ENCODE data around the gene CCL11.

Gene CCL11

DNA sequence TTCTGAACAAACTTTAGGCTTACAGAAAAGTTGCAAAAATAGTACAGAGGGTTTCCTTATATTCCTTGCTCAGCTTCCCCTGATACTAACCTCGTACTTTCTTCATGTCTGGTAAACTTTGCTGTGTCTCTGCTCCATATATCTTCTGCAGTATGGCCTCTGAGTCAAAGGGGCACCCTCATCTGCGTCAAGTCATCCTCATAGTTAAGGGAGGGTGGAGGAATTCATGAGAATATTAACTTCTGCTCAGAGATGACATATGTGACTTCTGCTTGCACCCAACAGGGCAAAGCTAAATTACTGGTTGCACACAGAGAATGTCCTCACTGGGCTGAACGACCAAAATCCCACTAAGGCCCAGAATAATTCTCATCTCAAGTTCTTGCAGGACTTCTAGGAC is 19.8 kb upstream of the CCL11 start:
- Histone ChIP-seq H3K4me1 (ENCODE audit: control insufficient read depth in 1 of 2, insufficient read depth in 1 of 2, low read depth in 1 of 2, low read length in 1 of 2) (no peaks in the 10 kb centered on the region), H3K36me3 (no peaks in the 10 kb centered on the region), H3K27ac (no peak overlapping the region), H3K9me3 (no peaks in the 10 kb centered on the region), H3K4me3 (ENCODE audit: low read depth in 1 of 2, low read length in 1 of 2) (no peak overlapping the region), H3K27me3 (peaks cover 8% of the 10 kb centered on the region)
- TF ChIP-seq, protein P1, sequence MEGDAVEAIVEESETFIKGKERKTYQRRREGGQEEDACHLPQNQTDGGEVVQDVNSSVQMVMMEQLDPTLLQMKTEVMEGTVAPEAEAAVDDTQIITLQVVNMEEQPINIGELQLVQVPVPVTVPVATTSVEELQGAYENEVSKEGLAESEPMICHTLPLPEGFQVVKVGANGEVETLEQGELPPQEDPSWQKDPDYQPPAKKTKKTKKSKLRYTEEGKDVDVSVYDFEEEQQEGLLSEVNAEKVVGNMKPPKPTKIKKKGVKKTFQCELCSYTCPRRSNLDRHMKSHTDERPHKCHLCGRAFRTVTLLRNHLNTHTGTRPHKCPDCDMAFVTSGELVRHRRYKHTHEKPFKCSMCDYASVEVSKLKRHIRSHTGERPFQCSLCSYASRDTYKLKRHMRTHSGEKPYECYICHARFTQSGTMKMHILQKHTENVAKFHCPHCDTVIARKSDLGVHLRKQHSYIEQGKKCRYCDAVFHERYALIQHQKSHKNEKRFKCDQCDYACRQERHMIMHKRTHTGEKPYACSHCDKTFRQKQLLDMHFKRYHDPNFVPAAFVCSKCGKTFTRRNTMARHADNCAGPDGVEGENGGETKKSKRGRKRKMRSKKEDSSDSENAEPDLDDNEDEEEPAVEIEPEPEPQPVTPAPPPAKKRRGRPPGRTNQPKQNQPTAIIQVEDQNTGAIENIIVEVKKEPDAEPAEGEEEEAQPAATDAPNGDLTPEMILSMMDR (IDR thresholded peaks at IDR 0.05) = no peak

DNA sequence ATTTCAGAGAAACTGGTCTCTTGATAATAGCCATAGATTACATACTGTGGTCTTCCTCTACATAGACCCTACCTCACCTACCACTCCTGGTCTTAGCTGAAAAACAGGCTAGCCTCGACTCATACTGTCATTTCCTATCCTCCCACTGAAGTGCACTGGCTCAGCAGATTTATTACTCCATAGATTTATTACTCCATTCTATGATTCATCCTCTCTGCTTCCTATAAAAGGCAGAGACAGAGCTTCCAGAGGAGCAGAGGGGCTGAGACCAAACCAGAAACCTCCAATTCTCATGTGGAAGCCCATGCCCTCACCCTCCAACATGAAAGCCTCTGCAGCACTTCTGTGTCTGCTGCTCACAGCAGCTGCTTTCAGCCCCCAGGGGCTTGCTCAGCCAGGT is 15.6 kb upstream of the CCL11 start, which contains the start of gene CCL7:
Gene CCL7 (plus strand): TSS at position 253 of the 400 bp plus-strand sequence. CDS start 70 bp downstream, at position 323.
- Histone ChIP-seq H3K4me1 (ENCODE audit: control insufficient read depth in 1 of 2, insufficient read depth in 1 of 2, low read depth in 1 of 2, low read length in 1 of 2) (peaks cover 0 to 6% of the 10 kb centered on the region in 2 experiments), H3K27ac (no peak within 1 kb of the TSS), H3K4me3 (ENCODE audit: low read depth in 1 of 2, low read length in 1 of 2) (no peak within 1 kb of the TSS), H3K36me3 (no peaks in the 10 kb centered on the region), H3K27me3 (peaks cover 13% of the 10 kb centered on the region), H3K9me3 (no peaks in the 10 kb centered on the region)
- TF ChIP-seq, protein P1 (IDR thresholded peaks at IDR 0.05) = no peak

DNA sequence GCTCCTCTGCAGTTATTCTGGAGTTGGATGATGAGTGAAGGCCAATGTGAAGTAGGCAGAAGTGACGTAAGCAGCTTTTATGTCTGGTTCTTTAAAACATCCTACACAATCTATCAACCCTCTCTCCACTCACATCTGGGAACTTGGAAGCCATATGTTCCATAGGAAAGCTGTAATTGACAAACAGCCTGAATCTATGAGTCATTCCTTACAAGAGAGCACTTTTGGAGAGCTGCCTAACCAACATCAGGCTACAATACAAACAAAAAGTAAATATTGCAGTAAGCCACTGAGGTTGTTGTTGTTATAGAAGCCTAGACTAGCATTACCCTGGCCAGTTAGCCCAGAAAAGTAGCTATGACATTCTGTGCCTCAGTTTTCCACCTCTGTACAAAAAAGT is 9.7 kb upstream of the CCL11 start:
- H3K36me3 ChIP-seq = no peaks in the 10 kb centered on the region
- H3K9me3 ChIP-seq = no peaks in the 10 kb centered on the region
- TF ChIP-seq, protein P1 (IDR thresholded peaks at IDR 0.05) = no peak
- H3K27me3 ChIP-seq = peaks cover 5% of the 10 kb centered on the region
- H3K4me1 ChIP-seq (ENCODE audit: control insufficient read depth in 1 of 2, insufficient read depth in 1 of 2, low read depth in 1 of 2, low read length in 1 of 2) = peaks cover 0 to 6% of the 10 kb centered on the region in 2 experiments
- no peak overlapping the region for H3K4me3 ChIP-seq (ENCODE audit: low read depth in 1 of 2, low read length in 1 of 2)
- no peak overlapping the region for H3K27ac ChIP-seq

DNA sequence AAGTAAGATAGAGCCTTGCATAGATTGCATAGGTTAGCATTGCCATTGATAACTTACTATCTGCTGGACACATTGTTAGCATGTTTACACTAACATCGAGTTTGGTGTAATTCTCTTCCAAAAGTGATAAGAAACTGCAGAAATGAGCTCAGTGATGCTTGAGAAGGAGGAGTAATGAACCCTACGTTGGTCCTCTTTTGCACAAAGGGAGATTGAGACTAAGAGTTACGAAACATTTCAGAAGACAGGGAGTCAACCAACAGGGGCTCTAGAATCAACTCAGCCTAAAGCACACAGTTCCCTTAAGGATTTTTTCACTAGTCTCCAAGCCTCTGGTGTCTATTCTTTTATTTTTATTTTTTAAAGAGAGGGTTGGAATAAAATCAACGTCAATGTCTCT is 8.7 kb upstream of the CCL11 start:
- peaks cover 5% of the 10 kb centered on the region for H3K27me3 ChIP-seq
- no peaks in the 10 kb centered on the region for H3K9me3 ChIP-seq
- no peaks in the 10 kb centered on the region for H3K36me3 ChIP-seq
- H3K4me3 ChIP-seq (ENCODE audit: low read depth in 1 of 2, low read length in 1 of 2) = no peak overlapping the region
- no peak overlapping the region for H3K27ac ChIP-seq
- peaks cover 0 to 6% of the 10 kb centered on the region in 2 experiments for H3K4me1 ChIP-seq (ENCODE audit: control insufficient read depth in 1 of 2, insufficient read depth in 1 of 2, low read depth in 1 of 2, low read length in 1 of 2)
- TF ChIP-seq, protein P1 (IDR thresholded peaks at IDR 0.05) = no peak

DNA sequence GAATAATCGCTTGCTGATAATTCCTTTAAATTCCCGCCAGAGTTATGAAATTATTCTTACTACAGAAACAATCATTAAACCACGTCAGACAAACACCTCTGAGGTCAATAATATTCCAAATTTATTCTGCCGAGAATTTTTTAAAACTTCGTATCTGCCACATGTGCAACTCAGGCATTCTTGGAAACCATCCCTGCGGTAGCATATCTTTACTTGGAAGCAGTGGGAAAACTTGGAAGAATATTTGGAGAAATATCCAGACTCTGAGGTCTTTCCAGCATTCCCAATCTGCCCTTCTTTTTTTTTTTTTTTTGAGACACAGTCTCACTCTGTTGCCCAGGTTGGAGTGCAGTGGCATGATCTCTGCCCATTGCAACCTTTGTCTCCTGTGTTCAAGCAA is 2.0 kb upstream of the CCL11 start:
- H3K36me3 ChIP-seq = no peaks in the 10 kb centered on the region
- H3K27me3 ChIP-seq = peaks cover 21% of the 10 kb centered on the region
- H3K27ac ChIP-seq = no peak overlapping the region
- TF ChIP-seq, protein P1 (IDR thresholded peaks at IDR 0.05) = no peak
- no peak overlapping the region for H3K4me3 ChIP-seq (ENCODE audit: low read depth in 1 of 2, low read length in 1 of 2)
- no peaks in the 10 kb centered on the region for H3K9me3 ChIP-seq
- H3K4me1 ChIP-seq (ENCODE audit: control insufficient read depth in 1 of 2, insufficient read depth in 1 of 2, low read depth in 1 of 2, low read length in 1 of 2) = no peaks in the 10 kb centered on the region

DNA sequence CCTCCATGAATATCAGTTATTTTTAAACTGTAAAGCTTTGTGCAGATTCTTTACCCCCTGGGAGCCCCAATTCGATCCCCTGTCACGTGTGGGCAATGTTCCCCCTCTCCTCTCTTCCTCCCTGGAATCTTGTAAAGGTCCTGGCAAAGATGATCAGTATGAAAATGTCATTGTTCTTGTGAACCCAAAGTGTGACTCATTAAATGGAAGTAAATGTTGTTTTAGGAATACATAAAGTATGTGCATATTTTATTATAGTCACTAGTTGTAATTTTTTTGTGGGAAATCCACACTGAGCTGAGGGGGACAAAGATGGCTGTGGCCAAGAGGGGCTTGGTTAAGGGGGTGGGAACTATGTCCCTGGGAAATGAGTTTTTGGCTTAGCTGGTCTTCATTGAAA is 2.3 kb downstream of the CCL11 start:
- no peaks in the 10 kb centered on the region for H3K36me3 ChIP-seq
- H3K27me3 ChIP-seq = peaks cover 21% of the 10 kb centered on the region
- H3K27ac ChIP-seq = no peak overlapping the region
- H3K4me1 ChIP-seq (ENCODE audit: control insufficient read depth in 1 of 2, insufficient read depth in 1 of 2, low read depth in 1 of 2, low read length in 1 of 2) = no peaks in the 10 kb centered on the region
- H3K4me3 ChIP-seq (ENCODE audit: low read depth in 1 of 2, low read length in 1 of 2) = no peak overlapping the region
- no peaks in the 10 kb centered on the region for H3K9me3 ChIP-seq
- TF ChIP-seq, protein P1 (IDR thresholded peaks at IDR 0.05) = no peak

Data from neutrophil (primary cell).